ENCODE data around the gene DNAAF5. TPM values are rescaled to one million over a fixed set of nuclear protein-coding genes. Genes with fewer than 3 reads are reported as not detected.
"Not testable (repeated sequence)": the region's sequence is repeated elsewhere in the genome, so short reads cannot be mapped to it uniquely, and the experiment has no call there.

The DNAAF5 gene
- total and polyA plus RNA-seq, 8 donors = 6.7 to 210 (median 22.4) TPM

DNA sequence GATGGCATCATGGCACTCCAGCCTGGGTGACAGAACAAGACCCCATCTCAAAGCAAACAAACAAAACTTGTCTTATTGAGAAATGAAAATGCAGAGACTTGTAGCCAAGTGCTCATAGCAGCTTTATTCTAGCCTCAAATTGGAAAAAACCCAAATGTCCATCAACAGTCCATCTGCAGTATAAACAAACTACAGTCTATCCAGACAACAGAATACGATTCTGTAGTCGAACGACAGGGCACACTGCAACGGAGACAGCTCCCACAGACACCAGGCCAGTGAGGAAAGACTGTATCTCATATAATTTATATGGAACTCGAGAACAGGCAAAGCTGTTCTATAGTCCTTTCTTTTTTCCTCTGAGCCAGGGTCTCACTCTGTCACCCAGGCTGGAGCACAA, 65.0 kb downstream of the DNAAF5 start:
- intact Hi-C loops (cut with DNase I; ENCODE audit: low total_unique reads) = no loop called here
- WGBS, 5 donors = 77 to 90% (median 83%) methylated on average over 5 of the region's 5 CpGs

GRCh38 chr7:794207-794606, 67.7 kb downstream of the DNAAF5 start:
- Histone ChIP-seq H3K27me3 (no peaks in the 10 kb centered on the region), H3K4me3 (no peak overlapping the region), H3K4me1 (peaks cover 0 to 12% (median 3%) of the 10 kb centered on the region in 4 donors), H3K27ac (peak overlapping the region in 4 of 5 donors; percentile 1 to 71 (median 22)), H3K9me3 (no peaks in the 10 kb centered on the region), H3K36me3 (peaks cover 0 to 4% (median 0%) of the 10 kb centered on the region in 4 donors)
- TF ChIP-seq POLR2AphosphoS5 (IDR thresholded peaks at IDR 0.05) = no peak
- TF ChIP-seq POLR2A (IDR thresholded peaks at IDR 0.05) = no peak
- intact Hi-C loops (cut with DNase I; ENCODE audit: low total_unique reads) = no loop called here
- DNase-seq = no peak
- 70 to 84% (median 82%) methylated on average over 5 of the region's 5 CpGs for WGBS, 5 donors

More for the DNA sequence above, 65.0 kb downstream of the DNAAF5 start:
- Histone ChIP-seq H3K4me3 (no peak overlapping the region), H3K4me1 (peaks cover 0 to 12% (median 5%) of the 10 kb centered on the region in 4 donors), H3K36me3 (peaks cover 0 to 13% (median 9%) of the 10 kb centered on the region in 4 donors), H3K9me3 (no peaks in the 10 kb centered on the region), H3K27ac (no peak overlapping the region), H3K27me3 (no peaks in the 10 kb centered on the region)
- TF ChIP-seq POLR2A (IDR thresholded peaks at IDR 0.05) = no peak
- TF ChIP-seq, protein P1, sequence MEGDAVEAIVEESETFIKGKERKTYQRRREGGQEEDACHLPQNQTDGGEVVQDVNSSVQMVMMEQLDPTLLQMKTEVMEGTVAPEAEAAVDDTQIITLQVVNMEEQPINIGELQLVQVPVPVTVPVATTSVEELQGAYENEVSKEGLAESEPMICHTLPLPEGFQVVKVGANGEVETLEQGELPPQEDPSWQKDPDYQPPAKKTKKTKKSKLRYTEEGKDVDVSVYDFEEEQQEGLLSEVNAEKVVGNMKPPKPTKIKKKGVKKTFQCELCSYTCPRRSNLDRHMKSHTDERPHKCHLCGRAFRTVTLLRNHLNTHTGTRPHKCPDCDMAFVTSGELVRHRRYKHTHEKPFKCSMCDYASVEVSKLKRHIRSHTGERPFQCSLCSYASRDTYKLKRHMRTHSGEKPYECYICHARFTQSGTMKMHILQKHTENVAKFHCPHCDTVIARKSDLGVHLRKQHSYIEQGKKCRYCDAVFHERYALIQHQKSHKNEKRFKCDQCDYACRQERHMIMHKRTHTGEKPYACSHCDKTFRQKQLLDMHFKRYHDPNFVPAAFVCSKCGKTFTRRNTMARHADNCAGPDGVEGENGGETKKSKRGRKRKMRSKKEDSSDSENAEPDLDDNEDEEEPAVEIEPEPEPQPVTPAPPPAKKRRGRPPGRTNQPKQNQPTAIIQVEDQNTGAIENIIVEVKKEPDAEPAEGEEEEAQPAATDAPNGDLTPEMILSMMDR (IDR thresholded peaks at IDR 0.05) = no peak
- TF ChIP-seq EP300 (IDR thresholded peaks at IDR 0.05) = no peak
- no peak for TF ChIP-seq POLR2AphosphoS5 (IDR thresholded peaks at IDR 0.05)
- DNase-seq = no peak

GRCh38 chr7:794671-795329, 68.3 kb downstream of the DNAAF5 start:
- peaks cover 0 to 3% (median 0%) of the 10 kb centered on the region in 4 donors for H3K36me3 ChIP-seq
- 45 to 71% (median 55%) methylated on average over 7 to 31 of the region's 31 CpGs for WGBS, 5 donors
- H3K27ac ChIP-seq = peak overlapping the region; percentile 31 to 79 (median 49)
- H3K27me3 ChIP-seq = no peaks in the 10 kb centered on the region
- no peak overlapping the region for H3K4me3 ChIP-seq
- intact Hi-C loops (cut with DNase I; ENCODE audit: low total_unique reads) = no loop called here
- H3K4me1 ChIP-seq = peaks cover 0 to 12% (median 3%) of the 10 kb centered on the region in 4 donors
- peak; percentile 58 to 67 for DNase-seq
- H3K9me3 ChIP-seq = no peaks in the 10 kb centered on the region
- TF ChIP-seq EP300 (IDR thresholded peaks at IDR 0.05) (no peak), POLR2A (IDR thresholded peaks at IDR 0.05) (no peak), POLR2AphosphoS5 (IDR thresholded peaks at IDR 0.05) (no peak)
- TF ChIP-seq, protein P1 (IDR thresholded peaks at IDR 0.05) = no peak

- H3K27me3 ChIP-seq; intact Hi-C loops (cut with DNase I; ENCODE audit: low total_unique reads); H3K4me3 ChIP-seq; H3K36me3 ChIP-seq; DNase-seq; H3K9me3 ChIP-seq: not testable (repeated sequence)
- H3K27ac ChIP-seq = peak overlapping the region in 2 of 5 donors; percentile 14 to 70
- H3K4me1 ChIP-seq = peaks cover 3 to 24% (median 8%) of the 10 kb centered on the region in 4 donors
- WGBS, 5 donors = 83 to 90% (median 86%) methylated on average over 6 to 8 of the region's 10 CpGs
These were observed 70.1 kb downstream of the DNAAF5 start for GRCh38 chr7:796434-797169.

DNA sequence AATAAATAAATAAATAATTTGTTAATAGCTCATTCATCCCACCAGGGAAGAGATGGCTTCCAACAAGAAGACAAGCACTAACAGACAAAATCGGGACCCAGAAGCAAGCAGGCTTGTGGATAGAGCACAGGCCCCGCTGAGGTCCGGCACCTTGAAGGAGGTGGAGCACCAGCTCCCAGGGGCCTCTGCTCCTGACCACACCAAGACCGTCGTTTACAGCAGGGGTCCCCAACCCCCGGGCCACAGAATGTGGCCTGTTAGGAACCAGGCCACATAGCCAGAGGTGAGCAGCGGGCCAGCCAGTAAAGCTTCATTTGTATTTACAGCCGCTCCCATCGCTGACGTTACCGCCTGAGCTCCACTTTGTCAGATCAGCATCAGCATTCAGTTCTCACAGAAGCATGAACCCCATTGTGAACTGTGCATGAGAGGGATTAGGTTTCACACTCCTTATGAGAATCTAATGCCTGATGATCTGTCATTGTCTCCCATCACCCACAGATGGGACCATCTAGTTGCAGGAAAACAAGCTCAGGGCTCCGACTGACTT, 72.5 kb downstream of the DNAAF5 start:
- H3K27me3 ChIP-seq = no peaks in the 10 kb centered on the region
- H3K4me3 ChIP-seq = no peak overlapping the region
- intact Hi-C loops (cut with DNase I; ENCODE audit: low total_unique reads) = no loop called here
- H3K27ac ChIP-seq = peak overlapping the region in 1 of 5 donors; percentile 42
- no peaks in the 10 kb centered on the region for H3K9me3 ChIP-seq
- peaks cover 15 to 39% (median 18%) of the 10 kb centered on the region in 4 donors for H3K4me1 ChIP-seq
- DNase-seq = no peak
- no peaks in the 10 kb centered on the region for H3K36me3 ChIP-seq
- TF ChIP-seq, protein P1 (IDR thresholded peaks at IDR 0.05) = no peak
- TF ChIP-seq POLR2AphosphoS5 (IDR thresholded peaks at IDR 0.05) = no peak
- TF ChIP-seq POLR2A (IDR thresholded peaks at IDR 0.05) = no peak
- TF ChIP-seq EP300 (IDR thresholded peaks at IDR 0.05) = no peak
- 81 to 96% (median 92%) methylated on average over 12 of the region's 12 CpGs for WGBS, 5 donors
